Stimulated activated CD4-positive, alpha-beta T cell treated with anti-CD3 and anti-CD28 coated beads, Interleukin-12 subunit alpha, Interleukin-12 subunit beta, amount 100 ng/mL, for 4 hours (primary cell): Measurements from ENCODE around the gene NDC80.
"Not testable (repeated sequence)": the region's sequence is repeated elsewhere in the genome, so short reads cannot be mapped to it uniquely, and the experiment has no call there.

Experiments used
- DNase-seq: peaks from one replicate; pipeline ENCODE4 v3.0.0-alpha.2; 2020

NDC80 gene

DNA sequence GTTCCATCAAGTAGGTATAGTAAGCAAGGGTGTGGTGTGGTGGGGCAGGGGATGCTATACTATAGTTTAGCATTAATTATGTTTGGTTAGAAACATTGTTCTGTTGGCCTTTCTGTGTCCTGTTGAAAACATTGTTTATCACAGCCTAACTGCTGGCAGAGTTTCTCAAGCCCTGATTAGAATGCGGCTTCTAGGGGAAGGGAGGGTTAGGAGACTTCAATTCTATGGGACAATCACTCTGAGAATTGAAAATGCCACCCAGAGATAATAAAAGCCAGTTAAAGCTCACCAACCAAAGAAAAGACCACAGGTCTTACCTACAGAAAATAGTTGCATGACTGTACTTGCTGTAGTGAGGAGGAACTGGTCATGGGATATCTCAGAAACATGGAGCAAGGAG, 64.2 kb downstream of the NDC80 start:
- DNase-seq = no peak

DNA sequence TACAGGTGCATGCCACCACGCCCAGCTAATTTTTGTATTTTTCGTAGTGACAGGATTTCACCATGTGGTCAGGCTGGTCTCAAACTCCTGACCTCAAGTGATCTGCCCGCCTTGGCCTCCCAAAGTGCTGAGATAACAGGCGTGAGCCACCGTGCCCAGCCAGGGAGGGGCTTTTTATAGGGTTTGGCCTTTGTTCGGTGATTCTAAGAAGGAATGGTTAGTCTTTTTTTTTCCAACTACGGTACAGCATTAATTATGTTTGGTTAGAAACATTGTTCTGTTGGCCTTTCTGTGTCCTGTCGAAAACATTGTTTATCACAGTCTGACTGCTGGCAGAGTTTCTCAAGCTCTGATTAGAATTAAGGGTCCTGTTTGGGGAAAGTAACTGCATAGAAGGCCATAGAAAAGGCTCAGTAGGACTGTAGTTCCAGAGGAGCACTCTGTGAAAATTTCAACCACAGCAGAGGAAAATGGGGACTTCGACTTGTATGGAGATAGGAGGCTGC, 64.8 kb downstream of the NDC80 start:
- no peak for DNase-seq

DNA sequence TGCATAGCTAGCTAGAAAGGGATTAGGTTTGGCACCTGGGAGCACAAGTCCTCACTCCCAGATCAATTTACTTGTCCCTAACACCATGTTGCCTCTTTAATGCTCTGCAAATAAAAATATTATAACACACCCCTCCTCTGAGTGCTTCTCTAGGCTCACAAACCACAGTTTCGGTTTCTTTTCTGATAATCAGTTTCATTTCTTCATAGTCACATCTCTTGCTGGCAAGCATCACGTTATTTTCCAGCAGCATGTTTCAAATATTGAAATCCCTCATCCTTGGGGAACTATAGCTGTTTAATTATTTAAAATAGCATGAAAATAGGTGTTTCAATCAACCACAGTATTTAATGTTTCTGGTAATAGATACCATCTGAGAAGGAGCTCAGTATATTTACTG, 70.3 kb downstream of the NDC80 start:
- DNase-seq = no peak

DNA sequence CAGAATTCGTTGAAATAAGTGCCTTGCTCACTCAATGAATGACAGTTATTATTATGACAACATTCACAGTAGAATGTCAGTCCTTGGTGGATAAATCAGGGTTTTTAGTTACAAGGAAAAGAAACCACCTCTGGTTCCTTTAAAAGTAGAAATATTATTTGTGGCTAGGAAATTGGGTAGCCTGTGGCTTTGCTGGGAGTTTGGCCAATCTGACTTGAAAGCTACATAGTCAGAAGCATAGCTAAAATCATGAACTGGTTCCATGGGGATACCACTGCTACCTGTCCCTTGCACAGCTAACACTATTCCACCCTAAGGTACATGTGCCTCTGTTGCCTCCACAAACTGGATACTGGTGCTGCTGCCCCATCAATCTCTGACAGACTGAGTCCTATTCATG, 71.4 kb downstream of the NDC80 start:
- DNase-seq = no peak

DNA sequence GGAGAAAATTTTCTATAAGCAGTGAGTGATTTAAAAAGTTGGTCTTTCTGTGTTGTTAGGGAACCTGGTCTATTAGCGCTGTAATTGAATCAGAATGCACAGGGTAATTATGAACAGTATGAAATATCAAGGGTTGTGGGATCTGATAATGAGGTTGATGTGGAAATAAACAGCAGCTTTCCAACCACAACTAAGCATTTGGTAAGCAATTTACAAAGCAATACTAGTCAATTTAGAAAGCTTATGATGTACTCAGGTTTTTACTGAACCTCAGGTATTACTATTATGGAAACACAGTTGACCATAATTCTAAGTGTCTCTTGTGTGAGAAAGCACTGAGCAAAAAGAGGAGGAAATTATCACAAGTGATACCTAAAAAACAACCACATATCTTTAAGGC, 73.2 kb downstream of the NDC80 start:
- DNase-seq = no peak

DNA sequence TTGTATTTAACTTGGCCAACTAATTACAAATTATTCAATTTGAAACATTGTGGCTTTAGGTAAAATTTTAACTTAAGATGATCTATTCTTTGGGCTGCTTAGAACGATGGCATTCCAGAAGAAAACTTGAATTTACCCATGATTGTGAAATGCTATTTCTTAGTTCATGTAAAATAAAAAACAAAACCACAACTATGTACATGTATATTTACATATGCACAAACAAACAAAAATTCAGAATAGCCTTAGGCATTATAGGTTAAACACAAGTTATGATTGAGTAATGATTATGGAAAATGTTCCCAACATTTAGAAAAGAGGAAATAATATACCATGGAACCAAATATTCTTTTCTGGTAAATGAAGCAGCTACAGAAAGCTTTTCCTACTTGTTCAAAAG, 80.6 kb downstream of the NDC80 start:
- no peak for DNase-seq

DNA sequence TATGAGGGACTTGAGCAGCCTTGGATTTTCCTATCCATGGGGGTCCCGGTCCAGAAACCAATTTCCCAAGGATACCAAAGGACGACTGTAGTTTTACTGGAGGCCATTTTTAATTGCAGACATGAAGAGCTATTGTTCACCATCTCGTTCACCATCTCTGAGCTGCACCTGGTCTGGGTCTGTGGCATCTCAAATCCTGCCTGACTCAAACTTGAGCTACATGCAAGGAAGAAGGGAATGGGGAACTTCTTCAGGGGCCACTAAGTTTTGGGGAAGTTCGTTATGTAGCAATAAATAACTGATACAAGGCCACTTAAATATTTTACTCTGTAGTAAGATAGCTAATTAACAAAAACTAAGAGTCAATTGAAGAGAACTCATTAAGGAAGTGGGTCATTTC, 82.1 kb downstream of the NDC80 start:
- DNase-seq = no peak

DNA sequence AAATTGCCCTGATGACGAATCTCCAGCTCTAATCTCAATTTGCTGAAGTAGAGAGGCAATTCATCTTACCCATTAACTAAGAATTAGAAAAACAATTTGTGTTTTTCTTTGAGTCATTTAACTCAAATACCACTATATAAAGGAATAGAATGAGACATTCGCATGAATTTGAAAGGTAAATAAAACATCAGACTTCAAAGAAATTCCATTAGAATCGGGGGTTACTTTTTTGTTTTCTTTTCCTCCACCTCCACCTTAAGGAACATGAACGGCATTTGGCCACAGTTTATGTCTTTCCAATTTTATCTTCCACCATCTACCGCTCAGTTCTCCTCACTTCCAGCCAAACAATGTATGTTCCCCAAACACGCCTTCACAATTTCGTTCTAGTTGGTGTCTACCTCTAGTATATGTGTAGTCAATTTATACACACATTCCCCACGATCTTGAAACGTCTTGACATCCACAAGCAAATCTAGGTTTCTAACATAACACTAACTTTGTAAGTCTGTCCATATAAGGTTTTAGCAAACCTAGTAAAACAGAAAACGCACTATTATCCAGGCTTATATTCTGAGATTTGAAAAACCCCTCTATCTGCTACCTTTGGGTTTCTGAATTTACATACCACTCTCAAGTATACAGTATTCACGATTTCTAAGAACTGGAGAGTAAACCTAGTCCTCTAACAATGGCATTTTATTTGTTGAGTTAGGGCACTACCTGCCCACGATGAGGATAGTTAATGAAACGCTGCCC, 83.0 kb downstream of the NDC80 start:
- DNase-seq = no peak

DNA sequence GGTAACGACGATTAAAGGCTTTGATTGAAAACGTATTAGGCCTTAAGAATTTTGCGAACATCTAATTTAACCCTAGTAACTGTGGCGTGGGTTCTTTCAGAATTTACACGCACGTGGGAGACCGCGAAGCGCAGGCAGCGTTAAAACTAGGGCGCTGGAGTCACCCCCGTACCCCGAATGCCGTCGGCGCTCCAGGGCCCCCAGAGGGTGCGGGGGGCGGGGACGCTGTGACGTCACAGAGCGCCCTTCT, 83.5 kb downstream of the NDC80 start:
- DNase-seq = peak; percentile 71

DNA sequence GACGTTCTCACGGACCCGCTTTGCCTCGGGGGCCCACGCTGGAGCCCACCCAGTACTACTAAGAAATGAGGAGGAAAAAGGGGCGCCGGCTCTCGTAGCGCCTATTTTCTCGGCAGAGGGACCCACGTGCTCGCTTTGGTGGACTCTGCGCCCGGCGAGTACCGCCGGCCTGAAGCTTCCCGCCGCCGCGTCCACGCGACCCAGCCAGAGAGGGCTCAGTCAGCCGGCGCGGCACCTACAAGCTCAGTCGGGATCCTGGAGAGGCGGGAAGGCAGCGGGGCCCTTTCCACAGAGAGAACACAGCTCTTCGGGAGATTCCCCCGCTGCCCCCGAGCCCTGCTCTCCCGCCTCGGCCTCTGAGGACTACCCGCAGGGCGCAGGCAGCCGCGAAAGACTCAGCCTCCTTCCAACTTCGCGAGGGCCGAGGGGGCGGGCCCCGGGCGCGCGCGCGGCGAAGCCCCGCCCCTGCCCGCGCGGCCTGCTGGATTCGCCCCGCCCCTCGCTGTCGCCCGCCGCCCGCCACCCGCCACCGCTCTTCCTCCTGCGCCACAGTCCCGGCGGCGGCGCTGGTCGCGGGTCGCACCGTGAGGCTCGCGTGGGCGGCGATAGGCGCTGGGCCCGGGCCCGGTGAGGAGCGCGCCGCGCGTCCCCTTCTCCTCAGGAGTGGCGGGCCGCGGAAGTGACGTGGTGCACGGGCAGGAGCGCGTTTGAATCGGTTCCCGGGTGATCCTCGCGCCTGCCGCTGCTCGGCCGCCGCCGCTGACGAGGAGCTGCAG, 84.0 kb downstream of the NDC80 start, which contains the start of gene SMCHD1:
SMCHD1 (plus strand) TSS at position 549 of the 776 bp plus-strand sequence. CDS start 350 bp downstream, outside the sequence.
- peak; percentile 94 for DNase-seq

DNA sequence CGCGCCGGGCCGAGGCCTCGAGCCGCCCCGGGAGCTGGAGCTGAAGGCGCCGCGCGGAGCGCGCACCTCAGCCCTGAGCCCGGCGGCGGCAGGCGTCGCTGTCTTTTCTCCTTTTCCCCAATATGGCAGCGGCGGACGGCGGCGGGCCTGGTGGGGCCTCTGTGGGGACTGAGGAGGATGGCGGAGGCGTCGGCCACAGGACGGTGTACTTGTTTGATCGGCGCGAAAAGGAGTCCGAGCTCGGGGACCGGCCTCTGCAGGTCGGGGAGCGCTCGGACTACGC, 84.5 kb downstream of the NDC80 start:
- DNase-seq = no peak

DNA sequence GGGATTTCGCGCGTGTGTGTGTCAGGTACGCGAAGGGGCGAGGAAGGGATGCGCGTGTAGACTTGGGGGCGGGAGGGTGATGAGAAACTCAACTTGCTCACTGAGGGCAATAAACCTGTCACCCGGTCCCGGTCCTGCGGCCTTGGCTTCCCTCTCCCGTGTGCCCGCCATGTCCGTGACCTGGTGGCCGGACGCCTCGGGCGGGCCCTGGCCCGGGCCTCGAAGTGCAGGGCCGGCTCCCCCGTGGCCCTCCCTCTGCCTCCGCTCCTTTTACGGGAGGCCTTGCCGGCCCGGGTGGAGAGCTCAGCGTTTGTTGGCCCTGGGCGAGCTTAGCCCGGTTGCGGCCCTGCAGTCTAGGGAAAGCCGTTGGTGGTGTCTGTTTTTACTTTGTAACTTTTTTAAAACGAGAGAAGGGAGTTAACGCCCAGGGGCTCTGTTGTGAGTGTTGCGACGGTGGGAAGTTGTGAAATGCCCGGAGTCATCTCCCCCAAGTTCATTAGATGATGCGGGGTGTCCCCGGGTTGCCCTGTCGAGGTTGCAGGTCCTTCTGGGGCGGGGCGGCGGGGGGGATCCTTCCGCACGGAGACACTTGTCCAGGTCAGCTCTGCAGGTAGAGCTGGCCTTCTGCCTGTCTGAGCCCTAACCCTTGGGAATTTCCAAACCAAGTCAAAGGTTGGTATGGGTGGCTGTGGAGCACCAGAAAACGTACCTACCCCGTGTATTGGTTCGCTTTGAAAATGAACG, 85.1 kb downstream of the NDC80 start:
- peak; percentile 41 for DNase-seq

DNA sequence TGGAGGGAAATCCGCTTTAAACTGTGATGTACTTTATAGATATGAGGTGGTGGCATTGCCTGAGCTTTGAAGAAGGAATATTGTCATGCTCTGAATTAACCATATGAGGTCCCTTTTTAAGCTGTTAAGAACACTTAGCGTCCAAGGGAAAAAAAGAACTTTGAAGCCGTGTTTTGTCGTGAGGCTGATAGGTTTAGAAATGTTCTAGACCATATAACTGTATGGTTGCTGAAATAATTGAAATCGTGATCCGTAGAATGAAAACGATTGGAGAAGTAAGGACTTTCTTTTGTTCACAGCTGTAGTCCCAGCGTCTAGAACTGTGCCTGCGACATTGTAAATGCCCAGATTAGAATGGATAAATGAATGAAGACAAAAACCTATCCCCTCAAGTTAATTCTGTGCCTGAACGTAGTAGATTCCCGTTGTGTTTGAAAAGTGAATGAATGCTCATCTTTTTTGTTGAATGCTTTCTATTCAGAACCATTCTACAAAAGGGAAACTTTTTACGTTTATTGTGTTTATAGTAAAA, 85.7 kb downstream of the NDC80 start:
- no peak for DNase-seq

DNA sequence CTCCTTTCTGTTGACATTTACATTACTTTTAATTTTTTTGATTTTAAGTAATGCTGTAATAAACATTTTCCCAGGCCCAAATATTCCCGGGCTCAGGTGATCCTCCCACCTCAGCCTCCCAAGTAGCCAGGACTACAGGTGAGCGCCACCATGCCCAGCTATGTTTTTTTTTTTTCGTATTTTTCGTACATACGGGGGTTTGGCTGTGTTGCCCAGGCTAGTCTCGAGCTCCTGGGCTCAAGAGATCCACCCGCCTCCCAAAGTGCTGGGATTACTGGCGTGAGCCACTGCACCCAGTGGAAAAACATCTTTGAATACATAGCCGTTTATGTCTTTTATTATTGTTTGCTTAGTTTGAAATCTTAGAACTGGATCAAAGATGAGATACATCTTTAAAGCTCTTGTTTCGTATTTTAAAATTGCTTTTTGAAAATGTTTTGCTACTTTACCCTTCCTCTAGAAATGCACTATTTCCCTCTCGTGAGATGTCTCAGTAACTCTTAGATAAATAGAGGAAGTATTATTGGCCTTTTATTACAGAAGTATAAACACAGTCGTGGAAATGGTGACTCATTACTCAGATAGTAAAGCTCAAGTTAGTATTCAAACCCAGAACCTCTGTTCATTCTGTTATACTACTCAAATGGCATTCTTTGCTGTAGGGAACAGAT, 86.6 kb downstream of the NDC80 start:
- no peak for DNase-seq

DNA sequence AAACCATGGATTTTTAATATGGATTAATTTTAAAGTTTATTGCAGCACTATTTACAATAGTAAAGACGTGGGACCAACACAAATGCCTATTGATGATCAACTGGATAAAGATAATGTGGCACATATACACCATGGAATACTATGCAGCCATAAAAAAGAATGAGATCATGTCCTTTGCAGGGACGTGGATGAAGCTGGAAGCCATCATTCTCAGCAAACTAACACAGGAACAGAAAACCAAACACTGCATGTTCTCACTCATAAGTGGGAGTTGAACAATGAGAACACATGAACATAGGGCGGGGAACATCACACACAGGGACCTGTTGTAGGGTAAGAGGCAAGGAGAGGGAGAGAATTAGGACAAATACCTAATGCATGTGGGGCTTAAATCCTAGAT, 89.5 kb downstream of the NDC80 start:
- DNase-seq = not testable (repeated sequence)

DNA sequence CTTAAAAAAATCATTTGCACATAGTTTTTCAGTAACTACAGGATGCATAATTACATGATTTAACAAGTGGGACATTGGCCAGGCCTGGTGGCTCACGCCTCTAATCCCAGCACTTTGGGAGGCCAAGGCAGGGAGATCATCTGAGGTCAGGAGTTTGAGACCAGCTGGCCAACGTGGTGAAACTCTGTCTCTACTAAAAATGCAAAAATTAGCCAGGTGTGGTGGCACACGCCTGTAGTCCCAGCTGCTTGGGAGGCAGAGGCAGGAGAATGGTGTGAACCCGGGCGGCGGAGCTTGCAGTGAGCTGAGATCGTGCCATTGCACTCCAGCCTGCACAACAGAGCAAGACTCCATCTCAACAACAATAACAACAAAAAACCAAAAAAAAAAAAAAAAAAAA, 90.9 kb downstream of the NDC80 start:
- not testable (repeated sequence) for DNase-seq

DNA sequence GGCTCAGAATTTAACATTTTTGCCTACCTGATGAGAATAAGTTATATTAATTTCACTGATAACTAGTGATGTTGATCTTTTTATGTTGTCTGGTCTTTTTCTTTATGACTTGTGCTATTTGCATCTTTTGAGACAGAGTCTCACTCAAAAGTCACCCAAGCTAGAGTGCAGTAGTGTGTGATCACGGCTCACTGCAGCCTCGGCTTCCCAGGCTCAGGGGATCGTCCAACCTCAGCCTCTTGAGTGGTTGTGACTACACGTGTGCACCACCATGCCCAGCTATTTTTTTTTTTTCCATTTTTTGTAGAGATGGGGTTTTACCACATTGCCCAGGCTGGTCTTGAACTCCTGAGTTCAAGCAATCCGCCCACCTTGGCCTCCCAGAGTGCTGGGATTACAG, 91.6 kb downstream of the NDC80 start:
- DNase-seq = no peak
